Keratinocyte (primary cell): ENCODE measurements around the gene GHITM. TPM values are rescaled to one million over a fixed set of nuclear protein-coding genes. Genes with fewer than 3 reads are reported as not detected.

ENCODE experiments used
- DNase-seq: peaks from one replicate; pipeline ENCODE4 v3.0.0-alpha.2; 2011; ENCODE audit warnings: low read depth, missing footprints, low spot score
- FAIRE-seq: peaks from 2 replicates; lab custom pipeline; 2011; peaks lifted over from hg19 to GRCh38; lab: Jason Lieb, UNC
- H2AFZ ChIP-seq: 2 replicates; pipeline ENCODE4 v1.6.0; 2012; ENCODE audit warnings: low read length, control low read depth, inconsistent platforms; ENCODE audit not compliant: control insufficient read depth
- H3K27ac ChIP-seq: 2 replicates; pipeline ENCODE4 v1.5.1; 2011; ENCODE audit warnings: low read length; ENCODE audit not compliant: control insufficient read depth, insufficient read depth
- H3K27me3 ChIP-seq: 3 replicates; pipeline ENCODE4 v1.6.0; 2011; ENCODE audit warnings: low read length; ENCODE audit not compliant: control insufficient read depth, insufficient read depth; ENCODE audit errors: extremely low read depth
- H3K36me3 ChIP-seq, 2 experiments: 2 replicates in 1 of 2; 3 replicates in 1 of 2; pipeline ENCODE4 v1.5.1; 2011; ENCODE audit warnings: low read length in 2 of 2, mild to moderate bottlenecking in 1 of 2; ENCODE audit not compliant: control insufficient read depth in 2 of 2, insufficient read depth in 2 of 2; ENCODE audit errors: extremely low read depth in 1 of 2
- H3K4me1 ChIP-seq: 3 replicates; pipeline ENCODE4 v1.5.1; 2011; ENCODE audit warnings: low read length; ENCODE audit not compliant: control insufficient read depth, insufficient read depth; ENCODE audit errors: extremely low read depth
- H3K4me2 ChIP-seq: 3 replicates; pipeline ENCODE4 v1.6.0; 2011; ENCODE audit warnings: low read depth, low read length; ENCODE audit not compliant: control insufficient read depth, insufficient read depth; ENCODE audit errors: extremely low read depth
- H3K4me3 ChIP-seq, 3 experiments: fragments of 200-600 bp in 1 of 3; sonication (generic) in 1 of 3; 2 replicates in 2 of 3; 3 replicates in 1 of 3; pipeline ENCODE4 v1.5.1; 2011 to 2016; ENCODE audit warnings: low read length in 3 of 3, mild to moderate bottlenecking in 3 of 3, control low read depth in 2 of 3, inconsistent platforms in 1 of 3, low read depth in 1 of 3, mixed read lengths in 1 of 3, mixed run types in 1 of 3, moderate library complexity in 1 of 3; ENCODE audit not compliant: control insufficient read depth in 2 of 3, insufficient read depth in 2 of 3; ENCODE audit errors: extremely low read depth in 1 of 3
- H3K79me2 ChIP-seq: 2 replicates; pipeline ENCODE4 v1.6.0; 2012; ENCODE audit warnings: low read length; ENCODE audit not compliant: control insufficient read depth, insufficient read depth
- H3K9ac ChIP-seq: 3 replicates; pipeline ENCODE4 v1.6.0; 2011; ENCODE audit warnings: low read length; ENCODE audit not compliant: control insufficient read depth, insufficient read depth; ENCODE audit errors: extremely low read depth
- H3K9me1 ChIP-seq: 3 replicates; pipeline ENCODE4 v1.6.0; 2011; ENCODE audit warnings: low read length; ENCODE audit not compliant: control insufficient read depth, insufficient read depth; ENCODE audit errors: extremely low read depth
- H3K9me3 ChIP-seq: 2 replicates; pipeline ENCODE4 v1.5.1; 2012; ENCODE audit warnings: low read depth, low read length; ENCODE audit not compliant: control insufficient read depth
- H4K20me1 ChIP-seq: 3 replicates; pipeline ENCODE4 v1.6.0; 2011; ENCODE audit warnings: low read length; ENCODE audit not compliant: control insufficient read depth, insufficient read depth; ENCODE audit errors: extremely low read depth
- EZH2 ChIP-seq: IDR thresholded peaks from one replicate; pipeline ENCODE4 v1.6.1; 2012; ENCODE audit warnings: inconsistent platforms, mild to moderate bottlenecking, low read length, moderate library complexity
- dilution Hi-C: fragments of 300-500 bp; cut with MboI; formaldehyde crosslinking; loops from one replicate; pipeline ENCODE4 v1.7.0; 2020; ENCODE audit warnings: low sequenced_read_pairs; ENCODE audit not compliant: extremely low pct_ligation_motif_present
- polyA plus RNA-seq, 5 experiments: library from polyadenylated mRNA; depleted of rRNA in 3 of 5; stranded (reverse) in 3 of 5; stranded (forward) in 1 of 5; unstranded in 1 of 5; fragments of >200 nt; gene quantifications; 1 replicate in 1 of 5; 2 replicates in 3 of 5; 3 replicates in 1 of 5; pipeline versions ENCODE4 v1.2.1 to v1.2.3, GENCODE V29; 2011 to 2012; ENCODE audit warnings: missing spikeins in 2 of 5, low read depth in 1 of 5, low replicate concordance in 1 of 5
- TF ChIP-seq, protein P1 (sequence below), 3 experiments: IDR thresholded peaks in 1 of 3; conservative IDR thresholded peaks in 1 of 3; optimal IDR thresholded peaks in 1 of 3; 2 replicates in 2 of 3; 3 replicates in 1 of 3; pipeline versions ENCODE3 to v1.5.1; 2011; ENCODE audit warnings: low read length in 3 of 3, mild to moderate bottlenecking in 3 of 3, moderate library complexity in 2 of 3, control low read depth in 1 of 3, inconsistent platforms in 1 of 3; ENCODE audit not compliant: insufficient read depth in 2 of 3; ENCODE audit errors: extremely low read depth in 1 of 3

The GHITM gene
- polyA plus RNA-seq, 1 donor (not counting 4 experiments of a cell fraction or from before 2014, with no cell fraction given) = 214 TPM

DNA sequence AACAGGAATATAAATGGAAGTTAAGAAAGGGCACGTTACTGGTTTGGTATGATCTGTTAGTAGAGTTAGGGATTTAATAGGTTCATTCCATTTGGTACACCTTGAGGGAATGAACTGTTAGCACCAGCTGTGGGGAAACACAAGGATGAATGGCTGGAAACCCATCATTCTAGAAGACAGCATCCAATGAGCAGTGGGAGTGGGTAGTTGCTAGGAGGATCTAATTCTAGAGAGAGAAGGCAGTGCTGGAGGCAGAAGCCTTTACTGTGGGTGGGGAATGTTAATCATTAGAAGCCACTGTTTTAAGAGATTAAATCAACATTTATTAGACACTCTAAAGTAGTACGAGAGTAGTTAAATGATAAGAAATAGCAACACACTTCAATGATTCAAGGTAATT, 18.8 kb downstream of the GHITM start:
- dilution Hi-C loops = no loop called here

DNA sequence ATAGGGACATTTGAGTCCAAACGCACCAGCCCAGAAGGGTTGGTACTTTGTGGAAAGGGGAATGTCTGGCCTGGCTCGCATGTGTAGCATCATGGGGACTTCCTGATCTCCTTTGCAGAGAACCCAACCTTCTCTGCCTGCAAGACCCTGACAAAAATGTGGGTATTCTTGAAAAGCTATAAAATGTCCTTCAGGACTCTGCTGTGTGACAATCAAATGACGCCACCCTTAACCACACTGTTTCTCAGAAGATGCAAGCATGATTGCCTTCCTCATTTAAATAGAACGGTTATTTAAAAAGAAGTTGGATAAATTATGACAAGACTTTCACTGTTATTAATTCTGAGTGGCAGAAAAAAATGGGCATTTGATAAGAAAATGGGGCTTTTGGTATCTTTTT, 19.2 kb downstream of the GHITM start:
- H3K4me3 ChIP-seq = no peak overlapping the region
- H3K27ac ChIP-seq = no peak overlapping the region
- H3K9ac ChIP-seq = no peak overlapping the region
- H3K9me3 ChIP-seq = no peaks in the 10 kb centered on the region
- no peaks in the 10 kb centered on the region for H3K9me1 ChIP-seq
- H3K79me2 ChIP-seq = no peaks in the 10 kb centered on the region
- H4K20me1 ChIP-seq = no peaks in the 10 kb centered on the region
- no peak overlapping the region for H2AFZ ChIP-seq
- no peak for FAIRE-seq
- no peaks in the 10 kb centered on the region for H3K27me3 ChIP-seq
- no peak for TF ChIP-seq EZH2
- H3K4me1 ChIP-seq = peaks cover 3% of the 10 kb centered on the region
- H3K4me2 ChIP-seq = no peak overlapping the region
- no peak for DNase-seq
- dilution Hi-C loops = no loop called here
- H3K36me3 ChIP-seq = peaks cover 1 to 2% of the 10 kb centered on the region in 2 experiments

More for the DNA sequence above, 18.8 kb downstream of the GHITM start:
- Histone ChIP-seq H3K9me1 (no peaks in the 10 kb centered on the region), H3K4me2 (no peak overlapping the region), H3K79me2 (no peaks in the 10 kb centered on the region), H3K36me3 (peaks cover 3 to 7% of the 10 kb centered on the region in 2 experiments), H3K4me1 (peaks cover 3% of the 10 kb centered on the region), H3K4me3 (no peak overlapping the region), H3K27me3 (no peaks in the 10 kb centered on the region), H3K9ac (no peak overlapping the region), H3K9me3 (no peaks in the 10 kb centered on the region), H2AFZ (no peak overlapping the region), H4K20me1 (no peaks in the 10 kb centered on the region), H3K27ac (no peak overlapping the region)
- FAIRE-seq (no peak), DNase-seq (no peak)
- TF ChIP-seq, protein P1, sequence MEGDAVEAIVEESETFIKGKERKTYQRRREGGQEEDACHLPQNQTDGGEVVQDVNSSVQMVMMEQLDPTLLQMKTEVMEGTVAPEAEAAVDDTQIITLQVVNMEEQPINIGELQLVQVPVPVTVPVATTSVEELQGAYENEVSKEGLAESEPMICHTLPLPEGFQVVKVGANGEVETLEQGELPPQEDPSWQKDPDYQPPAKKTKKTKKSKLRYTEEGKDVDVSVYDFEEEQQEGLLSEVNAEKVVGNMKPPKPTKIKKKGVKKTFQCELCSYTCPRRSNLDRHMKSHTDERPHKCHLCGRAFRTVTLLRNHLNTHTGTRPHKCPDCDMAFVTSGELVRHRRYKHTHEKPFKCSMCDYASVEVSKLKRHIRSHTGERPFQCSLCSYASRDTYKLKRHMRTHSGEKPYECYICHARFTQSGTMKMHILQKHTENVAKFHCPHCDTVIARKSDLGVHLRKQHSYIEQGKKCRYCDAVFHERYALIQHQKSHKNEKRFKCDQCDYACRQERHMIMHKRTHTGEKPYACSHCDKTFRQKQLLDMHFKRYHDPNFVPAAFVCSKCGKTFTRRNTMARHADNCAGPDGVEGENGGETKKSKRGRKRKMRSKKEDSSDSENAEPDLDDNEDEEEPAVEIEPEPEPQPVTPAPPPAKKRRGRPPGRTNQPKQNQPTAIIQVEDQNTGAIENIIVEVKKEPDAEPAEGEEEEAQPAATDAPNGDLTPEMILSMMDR (optimal IDR thresholded peaks at IDR 0.05 in 1 of 3, IDR thresholded peaks at IDR 0.05 in 1 of 3, conservative IDR thresholded peaks at IDR 0.05 in 1 of 3; ENCODE audit: extremely low read depth in 1 of 3, insufficient read depth in 2 of 3, low read length in 3 of 3) = no peak

DNA sequence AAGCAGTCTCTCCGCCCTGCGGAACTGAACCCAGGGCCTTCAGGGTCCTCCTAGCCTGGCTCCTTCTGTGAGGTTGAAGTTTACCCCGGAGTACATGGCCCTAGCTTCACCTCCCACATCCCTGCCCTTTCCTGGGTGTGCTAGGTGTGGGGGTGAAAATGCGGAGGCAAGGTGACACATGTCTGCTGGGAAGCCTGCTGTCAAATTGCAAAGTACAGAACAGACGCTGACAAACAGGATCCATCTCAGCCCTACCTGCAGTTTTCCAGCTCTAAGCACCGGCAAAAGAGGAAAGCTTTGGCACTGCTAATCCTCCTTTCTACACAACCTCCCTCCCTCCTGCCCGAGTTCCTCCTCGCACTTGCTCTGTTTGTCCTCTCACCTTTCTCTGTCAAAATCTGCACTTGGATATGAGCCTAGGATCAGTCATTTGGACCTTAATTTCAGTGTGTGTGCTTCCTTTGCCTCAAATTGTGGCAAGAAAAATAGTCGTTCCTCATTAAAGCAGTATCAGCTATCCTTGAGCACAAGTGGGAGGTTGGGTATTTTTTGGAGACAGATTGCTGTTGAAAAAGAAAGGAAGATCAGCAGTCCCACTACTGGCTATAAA, 19.9 kb downstream of the GHITM start:
- H3K9ac ChIP-seq = no peak overlapping the region
- no peaks in the 10 kb centered on the region for H3K9me1 ChIP-seq
- dilution Hi-C loops = no loop called here
- H3K4me2 ChIP-seq = peak overlapping the region; percentile 31
- no peaks in the 10 kb centered on the region for H3K27me3 ChIP-seq
- no peaks in the 10 kb centered on the region for H3K79me2 ChIP-seq
- H4K20me1 ChIP-seq = no peaks in the 10 kb centered on the region
- no peaks in the 10 kb centered on the region for H3K9me3 ChIP-seq
- FAIRE-seq = no peak
- no peak overlapping the region for H3K4me3 ChIP-seq
- no peak for DNase-seq
- no peak overlapping the region for H3K27ac ChIP-seq
- TF ChIP-seq, protein P1 (optimal IDR thresholded peaks at IDR 0.05 in 1 of 3, IDR thresholded peaks at IDR 0.05 in 1 of 3, conservative IDR thresholded peaks at IDR 0.05 in 1 of 3; ENCODE audit: extremely low read depth in 1 of 3, insufficient read depth in 2 of 3, low read length in 3 of 3) = no peak
- TF ChIP-seq EZH2 = no peak
- H3K36me3 ChIP-seq = peaks cover 0 to 1% of the 10 kb centered on the region in 2 experiments
- H2AFZ ChIP-seq = peak overlapping the region; percentile 67
- H3K4me1 ChIP-seq = peaks cover 3% of the 10 kb centered on the region
